HFF-Myc (cell line): ENCODE measurements around the gene SMYD3.

Experiments used
- DNase-seq: peaks from one replicate; pipeline ENCODE4 v3.0.0-alpha.2; 2011; ENCODE audit warnings: low read depth; ENCODE audit errors: extremely low read depth
- H3K4me3 ChIP-seq: replicated peaks from 2 replicates; pipeline ENCODE4 v1.5.1; 2011; ENCODE audit warnings: low read depth, mild to moderate bottlenecking, control low read depth, low read length
- CTCF ChIP-seq: IDR thresholded peaks from 2 replicates; pipeline ENCODE4 v1.5.1; 2012; ENCODE audit warnings: mild to moderate bottlenecking, low read depth, low read length, control low read depth; ENCODE audit errors: missing control alignments

Gene SMYD3

GRCh38 chr1:245915841-245916240, 591.2 kb downstream of the SMYD3 start:
- TF ChIP-seq CTCF = no peak
- DNase-seq = no peak
- H3K4me3 ChIP-seq = no peak overlapping the region

- DNase-seq = no peak
Measured at GRCh38 chr1:245915406-245915805, 591.7 kb downstream of the SMYD3 start.

GRCh38 chr1:245908543-245908942, 598.5 kb downstream of the SMYD3 start:
- no peak for DNase-seq
- no peak overlapping the region for H3K4me3 ChIP-seq
- no peak for TF ChIP-seq CTCF

More at GRCh38 chr1:245915406-245915805, 591.7 kb downstream of the SMYD3 start:
- TF ChIP-seq CTCF = no peak
- no peak overlapping the region for H3K4me3 ChIP-seq

GRCh38 chr1:245906207-245906606, 600.9 kb downstream of the SMYD3 start:
- no peak for TF ChIP-seq CTCF
- H3K4me3 ChIP-seq = no peak overlapping the region
- no peak for DNase-seq

- DNase-seq = no peak
- no peak overlapping the region for H3K4me3 ChIP-seq
- TF ChIP-seq CTCF = no peak
Measured at GRCh38 chr1:245903851-245904250, 603.2 kb downstream of the SMYD3 start.

GRCh38 chr1:245901565-245901964, 605.5 kb downstream of the SMYD3 start:
- no peak overlapping the region for H3K4me3 ChIP-seq
- no peak for DNase-seq
- no peak for TF ChIP-seq CTCF

- no peak for TF ChIP-seq CTCF
- no peak for DNase-seq
- no peak overlapping the region for H3K4me3 ChIP-seq
Measured at GRCh38 chr1:245901037-245901436, 606.0 kb downstream of the SMYD3 start.
